Thyroid gland (tissue), 4 donors: Measurements from ENCODE around the gene KRTAP10-9. TPM values are rescaled to one million over a fixed set of nuclear protein-coding genes. Genes with fewer than 3 reads are reported as not detected.
"Not testable (repeated sequence)": the region's sequence is repeated elsewhere in the genome, so short reads cannot be mapped to it uniquely, and the experiment has no call there.

Source experiments
- DNase-seq, 2 donors: peaks; one replicate each; pipeline ENCODE4 v3.0.0-alpha.2; 2019
- H3K27ac ChIP-seq, 3 donors: fragments of 200-600 bp; sonication (generic); 1 replicate in 2 of 3; 2 replicates in 1 of 3; pipeline ENCODE4 v1.5.1; 2016 to 2019; ENCODE audit warnings: mild to moderate bottlenecking in 1 of 3, moderate library complexity in 1 of 3
- H3K27me3 ChIP-seq: fragments of 200-600 bp; sonication (generic); one replicate; pipeline ENCODE4 v1.5.1; 2019
- H3K36me3 ChIP-seq, 2 donors: fragments of 200-600 bp; sonication (generic); one replicate each; pipeline ENCODE4 v1.5.1; 2016 to 2019
- H3K4me1 ChIP-seq, 2 donors: fragments of 200-600 bp; sonication (generic); one replicate each; pipeline ENCODE4 v1.5.1; 2017 to 2019
- H3K4me3 ChIP-seq, 3 donors: fragments of 200-600 bp; sonication (generic); replicated peaks in 1 of 3; 1 replicate in 2 of 3; 2 replicates in 1 of 3; pipeline ENCODE4 v1.5.1; 2016; ENCODE audit warnings: mild to moderate bottlenecking in 1 of 3
- H3K9me3 ChIP-seq: fragments of 200-600 bp; sonication (generic); one replicate; pipeline ENCODE4 v1.5.1; 2017
- POLR2A ChIP-seq, 2 donors: fragments of 450-650 bp; IDR thresholded peaks; one replicate each; pipeline ENCODE4 v1.6.1; 2017; ENCODE audit warnings: antibody characterized with exemption in 2 of 2, mild to moderate bottlenecking in 2 of 2, moderate library complexity in 1 of 2
- whole genome bisulfite sequencing, 2 donors: methylation state at CpG; one replicate each; pipeline ENCODE4 v1.1.5; 2017; 5-methylcytosine and 5-hydroxymethylcytosine counted together
- intact Hi-C: fragments of 100-400 bp; cut with DNase I; formaldehyde crosslinking; loops from one replicate; pipeline ENCODE4 v1.15.1; 2023
- total RNA-seq, 4 donors: library from RNA; depleted of rRNA; stranded (reverse); fragments of >200 nt; gene quantifications; one replicate each; pipeline ENCODE4 v1.2.3, GENCODE V29; 2016
- TF ChIP-seq, protein P1 (sequence below), 6 experiments: fragments of 200-600 bp in 3 of 6; fragments of 450-650 bp in 3 of 6; sonication (generic) in 3 of 6; IDR thresholded peaks; one replicate each; pipeline ENCODE4 v1.5.1; 2016 to 2019; ENCODE audit warnings: antibody characterized with exemption in 6 of 6, mild to moderate bottlenecking in 2 of 6, inconsistent platforms in 1 of 6, moderate library complexity in 1 of 6

KRTAP10-9 gene
- total RNA-seq, 4 donors from 2014 or later, result not detected

DNA sequence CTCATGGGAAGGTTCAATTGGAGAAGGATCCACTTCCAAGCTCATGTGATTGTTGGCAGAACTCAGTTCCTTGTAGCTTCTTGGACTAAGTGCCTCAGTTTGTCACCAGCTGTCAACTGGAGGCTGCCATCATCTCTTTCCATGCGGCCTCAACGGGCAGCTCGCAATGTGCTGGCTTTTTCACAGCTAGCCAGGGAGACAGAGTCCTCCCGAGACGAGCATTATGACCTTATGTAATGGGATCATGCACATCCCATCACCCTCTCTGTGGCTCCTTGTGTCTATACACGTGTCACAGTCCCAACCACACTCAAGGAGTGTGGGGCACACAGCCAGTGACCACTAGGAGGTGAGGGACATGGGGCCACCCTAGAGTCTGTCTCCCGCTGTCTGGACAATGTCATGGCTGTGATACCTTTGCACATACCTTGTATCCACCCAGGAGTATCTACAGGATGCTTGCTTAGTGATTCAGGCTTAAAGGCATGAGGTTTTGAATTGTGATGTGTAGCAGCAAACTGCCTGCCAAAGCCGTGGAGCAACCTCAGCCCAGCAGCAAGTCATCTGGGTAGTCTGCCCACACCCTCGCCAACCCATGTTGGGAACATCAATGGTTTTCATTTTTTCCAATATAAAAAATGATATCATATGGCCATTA lies 30.7 kb upstream of the KRTAP10-9 start:
- H3K9me3 ChIP-seq, result no peaks in the 10 kb centered on the region
- H3K36me3 ChIP-seq, result no peaks in the 10 kb centered on the region
- TF ChIP-seq POLR2A (IDR thresholded peaks at IDR 0.05), result no peak
- TF ChIP-seq, protein P1, sequence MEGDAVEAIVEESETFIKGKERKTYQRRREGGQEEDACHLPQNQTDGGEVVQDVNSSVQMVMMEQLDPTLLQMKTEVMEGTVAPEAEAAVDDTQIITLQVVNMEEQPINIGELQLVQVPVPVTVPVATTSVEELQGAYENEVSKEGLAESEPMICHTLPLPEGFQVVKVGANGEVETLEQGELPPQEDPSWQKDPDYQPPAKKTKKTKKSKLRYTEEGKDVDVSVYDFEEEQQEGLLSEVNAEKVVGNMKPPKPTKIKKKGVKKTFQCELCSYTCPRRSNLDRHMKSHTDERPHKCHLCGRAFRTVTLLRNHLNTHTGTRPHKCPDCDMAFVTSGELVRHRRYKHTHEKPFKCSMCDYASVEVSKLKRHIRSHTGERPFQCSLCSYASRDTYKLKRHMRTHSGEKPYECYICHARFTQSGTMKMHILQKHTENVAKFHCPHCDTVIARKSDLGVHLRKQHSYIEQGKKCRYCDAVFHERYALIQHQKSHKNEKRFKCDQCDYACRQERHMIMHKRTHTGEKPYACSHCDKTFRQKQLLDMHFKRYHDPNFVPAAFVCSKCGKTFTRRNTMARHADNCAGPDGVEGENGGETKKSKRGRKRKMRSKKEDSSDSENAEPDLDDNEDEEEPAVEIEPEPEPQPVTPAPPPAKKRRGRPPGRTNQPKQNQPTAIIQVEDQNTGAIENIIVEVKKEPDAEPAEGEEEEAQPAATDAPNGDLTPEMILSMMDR (IDR thresholded peaks at IDR 0.05), result no peak
- DNase-seq, result no peak
- intact Hi-C loops, result no loop called here
- no peak overlapping the region for H3K27ac ChIP-seq
- no peaks in the 10 kb centered on the region for H3K4me1 ChIP-seq
- no peak overlapping the region for H3K4me3 ChIP-seq
- 68 to 80% methylated on average over 9 of the region's 9 CpGs for WGBS, 2 donors
- no peaks in the 10 kb centered on the region for H3K27me3 ChIP-seq

DNA sequence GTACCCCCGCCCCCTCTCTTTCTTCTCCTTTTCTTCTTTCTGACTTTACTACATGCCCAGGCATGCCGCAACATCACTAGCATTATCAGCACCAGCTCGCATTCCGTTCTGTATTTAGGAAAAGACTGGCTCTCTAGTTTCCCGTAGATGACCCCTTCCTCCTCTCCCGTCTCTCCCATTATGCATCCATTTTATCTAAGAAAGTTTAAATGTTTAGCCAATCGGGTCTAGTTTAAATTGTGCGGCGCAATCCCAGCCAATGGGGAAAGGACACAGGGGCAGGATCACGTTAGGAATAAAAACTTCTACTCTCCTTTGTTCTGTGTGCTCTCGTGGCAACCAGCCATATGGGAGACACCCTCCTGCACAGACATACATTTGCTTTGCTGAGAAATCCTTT lies 28.8 kb upstream of the KRTAP10-9 start:
- TF ChIP-seq POLR2A (IDR thresholded peaks at IDR 0.05), result no peak
- TF ChIP-seq, protein P1 (IDR thresholded peaks at IDR 0.05), result no peak
- Histone ChIP-seq H3K27me3 (no peaks in the 10 kb centered on the region), H3K36me3 (no peaks in the 10 kb centered on the region), H3K4me1 (no peaks in the 10 kb centered on the region), H3K9me3 (no peaks in the 10 kb centered on the region), H3K4me3 (no peak overlapping the region), H3K27ac (no peak overlapping the region)
- 85% methylated on average over 11 of the region's 11 CpGs for WGBS, 2 donors
- no peak for DNase-seq
- intact Hi-C loops, result no loop called here

DNA sequence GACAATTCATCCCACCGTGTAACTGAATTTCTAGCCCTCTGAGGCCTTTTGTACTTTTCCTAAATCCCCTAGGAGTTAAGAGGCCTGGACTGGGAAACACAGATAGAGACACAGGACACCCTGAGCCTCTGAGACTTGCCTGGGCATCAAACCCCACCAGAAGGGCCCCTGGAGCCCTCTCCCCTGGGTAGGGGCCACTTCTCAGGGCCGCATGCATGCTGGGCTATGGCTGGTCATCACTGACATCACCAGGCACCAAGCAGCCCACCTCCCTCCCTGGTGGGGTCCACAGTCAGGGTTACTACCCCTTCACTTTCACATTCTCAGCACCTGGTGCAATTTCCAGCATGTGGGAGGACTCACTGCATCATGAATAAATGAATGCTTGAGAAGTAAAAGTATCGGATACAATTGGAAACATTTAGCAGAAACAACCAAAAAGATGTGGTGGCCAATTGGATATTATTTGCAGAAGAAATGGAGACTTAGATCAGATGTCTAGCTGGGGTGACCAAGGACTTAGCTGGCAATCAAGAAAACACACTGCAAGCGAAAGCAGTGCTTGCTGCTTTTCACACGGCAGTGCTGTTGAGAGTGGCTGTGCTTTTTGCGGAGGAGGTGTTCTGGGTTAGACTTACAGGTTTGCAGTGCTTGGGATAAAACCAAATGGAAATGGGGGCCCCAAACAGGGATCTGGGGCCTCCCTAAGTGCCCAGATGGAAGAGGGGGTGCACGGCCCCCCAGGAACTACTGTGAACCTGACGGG lies 27.4 kb upstream of the KRTAP10-9 start:
- Histone ChIP-seq H3K27me3 (no peaks in the 10 kb centered on the region), H3K27ac (no peak overlapping the region), H3K4me3 (no peak overlapping the region), H3K4me1 (no peaks in the 10 kb centered on the region), H3K36me3 (no peaks in the 10 kb centered on the region), H3K9me3 (no peaks in the 10 kb centered on the region)
- DNase-seq, result no peak
- TF ChIP-seq POLR2A (IDR thresholded peaks at IDR 0.05), result no peak
- TF ChIP-seq, protein P1 (IDR thresholded peaks at IDR 0.05), result no peak
- WGBS, 2 donors, result 89 to 91% methylated on average over 8 of the region's 8 CpGs
- intact Hi-C loops, result no loop called here

DNA sequence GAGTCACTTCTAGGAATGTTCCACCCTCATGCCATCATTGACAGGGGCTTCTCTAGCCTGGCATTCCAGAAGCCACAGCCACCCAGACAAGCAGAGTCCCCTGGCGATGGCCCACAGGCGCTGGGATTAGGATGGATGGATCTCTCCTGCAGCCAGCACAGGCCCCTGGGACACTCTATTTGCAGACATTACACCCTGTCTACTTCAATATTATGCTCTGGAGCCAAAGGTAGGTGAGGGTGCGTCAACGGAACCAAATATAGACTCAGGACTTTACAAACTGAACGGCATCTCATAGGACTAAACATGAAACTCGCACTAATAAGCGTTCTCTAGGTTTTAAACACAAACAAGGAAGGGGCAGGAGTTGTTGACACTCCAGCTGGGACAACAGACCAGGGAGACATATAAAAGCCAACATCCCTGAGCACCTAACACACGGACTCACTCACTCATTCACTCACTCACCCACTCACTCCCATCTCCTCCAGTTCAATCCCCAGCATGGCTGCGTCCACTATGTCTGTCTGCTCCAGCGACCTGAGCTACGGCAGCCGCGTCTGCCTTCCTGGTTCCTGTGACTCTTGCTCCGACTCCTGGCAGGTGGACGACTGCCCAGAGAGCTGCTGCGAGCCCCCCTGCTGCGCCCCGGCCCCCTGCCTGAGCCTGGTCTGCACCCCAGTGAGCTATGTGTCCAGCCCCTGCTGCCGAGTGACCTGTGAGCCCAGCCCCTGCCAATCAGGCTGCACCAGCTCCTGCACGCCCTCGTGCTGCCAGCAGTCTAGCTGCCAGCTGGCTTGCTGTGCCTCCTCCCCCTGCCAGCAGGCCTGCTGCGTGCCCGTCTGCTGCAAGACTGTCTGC lies 26.5 kb upstream of the KRTAP10-9 start, which contains the start of gene KRTAP10-7:
KRTAP10-7 (plus strand) TSS at position 480 of the 861 bp plus-strand sequence; CDS start at position 505, 25 bp downstream.
- H3K4me1 ChIP-seq, DNase-seq, H3K27ac ChIP-seq, H3K27me3 ChIP-seq, intact Hi-C loops, H3K36me3 ChIP-seq, H3K9me3 ChIP-seq, H3K4me3 ChIP-seq: not testable (repeated sequence)
- 82 to 84% methylated on average over 15 to 19 of the region's 23 CpGs for WGBS, 2 donors

DNA sequence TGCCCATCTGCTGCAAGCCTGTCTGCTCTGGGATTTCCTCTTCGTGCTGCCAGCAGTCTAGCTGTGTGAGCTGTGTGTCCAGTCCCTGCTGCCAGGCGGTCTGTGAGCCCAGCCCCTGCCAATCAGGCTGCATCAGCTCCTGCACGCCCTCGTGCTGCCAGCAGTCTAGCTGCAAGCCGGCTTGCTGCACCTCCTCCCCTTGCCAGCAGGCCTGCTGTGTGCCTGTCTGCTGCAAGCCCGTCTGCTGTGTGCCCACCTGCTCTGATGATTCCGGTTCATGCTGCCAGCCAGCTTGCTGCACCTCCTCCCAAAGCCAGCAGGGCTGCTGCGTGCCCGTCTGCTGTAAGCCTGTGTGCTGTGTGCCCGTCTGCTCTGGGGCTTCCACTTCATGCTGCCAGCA lies 25.8 kb upstream of the KRTAP10-9 start:
- intact Hi-C loops, DNase-seq, H3K4me3 ChIP-seq, H3K9me3 ChIP-seq, H3K27me3 ChIP-seq, H3K27ac ChIP-seq, H3K36me3 ChIP-seq, H3K4me1 ChIP-seq: not testable (repeated sequence)
- 83 to 92% methylated on average over 5 to 9 of the region's 10 CpGs for WGBS, 2 donors
